T-helper 1 cell treated with Interleukin-12 subunit alpha and Interleukin-12 subunit beta and Interleukin-4 antibody, amounts not matched to agents 30 μg/mL and 1 μg/mL, for 36 hours (primary cell): ENCODE measurements around the gene PRKN.

Source experiments
- H3K27ac Mint-ChIP-seq: one replicate; pipeline ENCODE4 v1.8.0; 2021; ENCODE audit warnings: mild to moderate bottlenecking, mixed read lengths
- H3K27me3 Mint-ChIP-seq: one replicate; pipeline ENCODE4 v1.8.0; 2021; ENCODE audit warnings: low read depth, mixed read lengths
- H3K36me3 Mint-ChIP-seq: one replicate; pipeline ENCODE4 v1.8.0; 2021; ENCODE audit warnings: low read depth, mixed read lengths
- H3K4me1 Mint-ChIP-seq: one replicate; pipeline ENCODE4 v1.8.0; 2021; ENCODE audit warnings: low read depth, mixed read lengths
- H3K4me3 Mint-ChIP-seq: one replicate; pipeline ENCODE4 v1.8.0; 2021; ENCODE audit warnings: mild to moderate bottlenecking, moderate library complexity, mixed read lengths
- H3K9me3 Mint-ChIP-seq: one replicate; pipeline ENCODE4 v1.8.0; 2021; ENCODE audit warnings: mixed read lengths

Gene PRKN

GRCh38 chr6:161919691-161920090 lies 807.9 kb downstream of the PRKN start:
- Mint-ChIP-seq H3K4me1 (no peaks in the 10 kb centered on the region), H3K4me3 (no peak overlapping the region), H3K27ac (no peak overlapping the region), H3K9me3 (no peaks in the 10 kb centered on the region), H3K36me3 (no peaks in the 10 kb centered on the region), H3K27me3 (no peaks in the 10 kb centered on the region)

- H3K9me3 Mint-ChIP-seq = no peaks in the 10 kb centered on the region
- H3K27ac Mint-ChIP-seq = no peak overlapping the region
- H3K27me3 Mint-ChIP-seq = no peaks in the 10 kb centered on the region
- H3K4me1 Mint-ChIP-seq = no peaks in the 10 kb centered on the region
- H3K4me3 Mint-ChIP-seq = no peak overlapping the region
- H3K36me3 Mint-ChIP-seq = no peaks in the 10 kb centered on the region
Observed at GRCh38 chr6:161918628-161919205, 808.8 kb downstream of the PRKN start.

- Mint-ChIP-seq H3K9me3 (no peaks in the 10 kb centered on the region), H3K4me1 (no peaks in the 10 kb centered on the region), H3K27me3 (no peaks in the 10 kb centered on the region), H3K27ac (no peak overlapping the region), H3K4me3 (no peak overlapping the region), H3K36me3 (no peaks in the 10 kb centered on the region)
Observed at GRCh38 chr6:161918109-161918531, 809.4 kb downstream of the PRKN start.

- Mint-ChIP-seq H3K4me3 (no peak overlapping the region), H3K27me3 (no peaks in the 10 kb centered on the region), H3K27ac (no peak overlapping the region), H3K9me3 (no peaks in the 10 kb centered on the region), H3K4me1 (no peaks in the 10 kb centered on the region), H3K36me3 (no peaks in the 10 kb centered on the region)
Observed at GRCh38 chr6:161917645-161918044, 809.9 kb downstream of the PRKN start.

GRCh38 chr6:161915456-161915964 lies 812.1 kb downstream of the PRKN start:
- Mint-ChIP-seq H3K9me3 (no peaks in the 10 kb centered on the region), H3K4me3 (no peak overlapping the region), H3K27me3 (no peaks in the 10 kb centered on the region), H3K4me1 (no peaks in the 10 kb centered on the region), H3K27ac (no peak overlapping the region), H3K36me3 (no peaks in the 10 kb centered on the region)

- no peaks in the 10 kb centered on the region for H3K9me3 Mint-ChIP-seq
- no peak overlapping the region for H3K27ac Mint-ChIP-seq
- H3K27me3 Mint-ChIP-seq = no peaks in the 10 kb centered on the region
- H3K4me1 Mint-ChIP-seq = no peaks in the 10 kb centered on the region
- H3K4me3 Mint-ChIP-seq = no peak overlapping the region
- H3K36me3 Mint-ChIP-seq = no peaks in the 10 kb centered on the region
Observed at GRCh38 chr6:161908872-161909271, 818.7 kb downstream of the PRKN start.

- H3K27ac Mint-ChIP-seq = no peak overlapping the region
- no peaks in the 10 kb centered on the region for H3K4me1 Mint-ChIP-seq
- H3K4me3 Mint-ChIP-seq = no peak overlapping the region
- no peaks in the 10 kb centered on the region for H3K27me3 Mint-ChIP-seq
- no peaks in the 10 kb centered on the region for H3K36me3 Mint-ChIP-seq
- H3K9me3 Mint-ChIP-seq = no peaks in the 10 kb centered on the region
Observed at GRCh38 chr6:161906571-161906970, 821.0 kb downstream of the PRKN start.

- no peak overlapping the region for H3K4me3 Mint-ChIP-seq
- H3K4me1 Mint-ChIP-seq = no peaks in the 10 kb centered on the region
- H3K36me3 Mint-ChIP-seq = no peaks in the 10 kb centered on the region
- H3K27ac Mint-ChIP-seq = no peak overlapping the region
- H3K9me3 Mint-ChIP-seq = no peaks in the 10 kb centered on the region
- no peaks in the 10 kb centered on the region for H3K27me3 Mint-ChIP-seq
Observed at GRCh38 chr6:161903584-161904212, 823.9 kb downstream of the PRKN start.

GRCh38 chr6:161901740-161902426 lies 825.7 kb downstream of the PRKN start:
- Mint-ChIP-seq H3K36me3 (no peaks in the 10 kb centered on the region), H3K27ac (no peak overlapping the region), H3K4me3 (no peak overlapping the region), H3K27me3 (no peaks in the 10 kb centered on the region), H3K4me1 (no peaks in the 10 kb centered on the region), H3K9me3 (no peaks in the 10 kb centered on the region)

GRCh38 chr6:161894436-161894835 lies 833.1 kb downstream of the PRKN start:
- Mint-ChIP-seq H3K4me3 (no peak overlapping the region), H3K36me3 (no peaks in the 10 kb centered on the region), H3K9me3 (no peaks in the 10 kb centered on the region), H3K27me3 (no peaks in the 10 kb centered on the region), H3K4me1 (no peaks in the 10 kb centered on the region), H3K27ac (no peak overlapping the region)

- Mint-ChIP-seq H3K27me3 (no peaks in the 10 kb centered on the region), H3K9me3 (no peaks in the 10 kb centered on the region), H3K36me3 (no peaks in the 10 kb centered on the region), H3K27ac (no peak overlapping the region), H3K4me3 (no peak overlapping the region), H3K4me1 (no peaks in the 10 kb centered on the region)
Observed at GRCh38 chr6:161891542-161891941, 836.0 kb downstream of the PRKN start.

GRCh38 chr6:161890832-161891297 lies 836.7 kb downstream of the PRKN start:
- Mint-ChIP-seq H3K4me1 (no peaks in the 10 kb centered on the region), H3K27me3 (no peaks in the 10 kb centered on the region), H3K4me3 (no peak overlapping the region), H3K27ac (no peak overlapping the region), H3K36me3 (no peaks in the 10 kb centered on the region), H3K9me3 (no peaks in the 10 kb centered on the region)

GRCh38 chr6:161890133-161890831 lies 837.3 kb downstream of the PRKN start:
- H3K27me3 Mint-ChIP-seq = no peaks in the 10 kb centered on the region
- no peaks in the 10 kb centered on the region for H3K9me3 Mint-ChIP-seq
- H3K27ac Mint-ChIP-seq = no peak overlapping the region
- H3K36me3 Mint-ChIP-seq = no peaks in the 10 kb centered on the region
- no peaks in the 10 kb centered on the region for H3K4me1 Mint-ChIP-seq
- no peak overlapping the region for H3K4me3 Mint-ChIP-seq

- no peaks in the 10 kb centered on the region for H3K4me1 Mint-ChIP-seq
- no peaks in the 10 kb centered on the region for H3K9me3 Mint-ChIP-seq
- H3K4me3 Mint-ChIP-seq = no peak overlapping the region
- no peak overlapping the region for H3K27ac Mint-ChIP-seq
- no peaks in the 10 kb centered on the region for H3K36me3 Mint-ChIP-seq
- H3K27me3 Mint-ChIP-seq = no peaks in the 10 kb centered on the region
Observed at GRCh38 chr6:161889324-161889723, 838.2 kb downstream of the PRKN start.
